HG02970 (cell line): Measurements from ENCODE around the gene MRPL1.
"Not testable (repeated sequence)": the region's sequence is repeated elsewhere in the genome, so short reads cannot be mapped to it uniquely, and the experiment has no call there.

Source experiments
- ATAC-seq: cut with Tn5 transposase; IDR thresholded peaks from one replicate; pipeline ENCODE4 v1.9.1; 2021; ENCODE audit warnings: mild to moderate bottlenecking, moderate library complexity, moderate number of reproducible peaks; ENCODE audit not compliant: unreplicated experiment, low FRiP score

MRPL1 gene

GRCh38 chr4:77963004-77963403 lies 100.4 kb downstream of the MRPL1 start:
- no peak for ATAC-seq

GRCh38 chr4:77973657-77974056 lies 111.0 kb downstream of the MRPL1 start:
- not testable (repeated sequence) for ATAC-seq

DNA sequence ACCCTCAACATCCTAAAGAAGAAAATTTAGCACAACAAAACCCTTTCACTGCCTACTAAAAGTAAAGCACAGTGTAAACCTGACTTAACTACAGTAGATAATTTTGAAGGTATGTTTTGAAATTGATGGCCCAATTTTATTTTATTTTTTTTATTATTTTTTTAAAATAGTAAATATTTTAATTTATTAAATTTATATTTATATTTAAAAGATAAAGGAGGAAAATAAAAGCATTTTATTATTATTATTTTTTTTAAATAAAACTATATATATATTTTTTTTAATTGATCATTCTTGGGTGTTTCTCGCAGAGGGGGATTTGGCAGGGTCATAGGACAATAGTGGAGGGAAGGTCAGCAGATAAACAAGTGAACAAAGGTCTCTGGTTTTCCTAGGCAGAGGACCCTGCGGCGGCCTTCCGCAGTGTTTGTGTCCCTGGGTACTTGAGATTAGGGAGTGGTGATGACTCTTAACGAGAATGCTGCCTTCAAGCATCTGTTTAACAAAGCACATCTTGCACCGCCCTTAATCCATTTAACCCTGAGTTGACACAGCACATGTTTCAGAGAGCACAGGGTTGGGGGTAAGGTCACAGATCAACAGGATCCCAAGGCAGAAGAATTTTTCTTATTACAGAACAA lies 120.4 kb downstream of the MRPL1 start:
- ATAC-seq, result not testable (repeated sequence)

DNA sequence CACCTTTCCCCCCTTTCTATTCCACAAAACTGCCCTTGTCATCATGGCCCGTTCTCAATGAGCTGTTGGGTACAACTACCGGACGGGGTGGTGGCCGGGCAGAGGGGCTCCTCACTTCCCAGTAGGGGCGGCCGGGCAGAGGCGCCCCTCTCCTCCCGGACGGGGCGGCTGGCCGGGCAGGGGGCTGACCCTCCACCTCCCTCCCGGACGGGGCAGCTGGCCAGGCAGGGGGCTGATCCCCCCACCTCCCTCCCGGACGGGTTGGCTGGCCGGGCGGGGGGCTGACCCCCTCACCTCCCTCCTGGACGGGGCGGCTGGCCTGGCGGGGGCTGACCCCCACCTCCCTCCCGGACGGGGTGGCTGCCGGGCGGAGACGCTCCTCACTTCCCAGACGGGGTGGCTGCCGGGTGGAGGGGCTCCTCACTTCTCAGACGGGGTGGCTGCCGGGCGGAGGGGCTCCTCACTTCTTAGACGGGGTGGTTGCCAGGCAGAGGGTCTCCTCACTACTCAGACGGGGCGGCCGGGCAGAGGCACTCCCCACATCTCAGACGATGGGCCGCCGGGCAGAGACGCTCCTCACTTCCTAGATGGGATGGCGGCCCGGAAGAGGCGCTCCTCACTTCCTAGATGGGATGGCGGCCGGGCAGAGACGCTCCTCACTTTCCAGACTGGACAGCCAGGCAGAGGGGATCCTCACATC lies 121.1 kb downstream of the MRPL1 start:
- not testable (repeated sequence) for ATAC-seq

DNA sequence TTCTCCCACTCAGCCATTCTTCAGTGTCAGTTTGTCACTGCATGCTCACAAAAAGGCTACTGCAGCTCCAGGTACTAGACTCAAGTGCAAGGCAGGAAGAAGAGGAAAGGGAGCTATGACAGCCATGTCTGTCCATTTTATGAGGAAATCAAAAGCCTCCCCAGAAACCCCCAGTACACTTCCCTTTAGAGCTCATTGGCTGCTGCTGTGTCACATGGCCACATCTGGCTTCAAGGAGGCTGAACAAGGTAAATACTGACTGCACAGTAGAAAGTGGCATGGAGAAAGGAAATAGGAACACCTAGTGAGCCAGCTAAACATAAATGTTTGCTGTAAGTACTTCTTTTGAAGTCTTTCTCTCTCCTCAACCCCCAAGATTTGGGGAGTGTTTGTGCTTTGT lies 127.3 kb downstream of the MRPL1 start:
- ATAC-seq, result no peak

DNA sequence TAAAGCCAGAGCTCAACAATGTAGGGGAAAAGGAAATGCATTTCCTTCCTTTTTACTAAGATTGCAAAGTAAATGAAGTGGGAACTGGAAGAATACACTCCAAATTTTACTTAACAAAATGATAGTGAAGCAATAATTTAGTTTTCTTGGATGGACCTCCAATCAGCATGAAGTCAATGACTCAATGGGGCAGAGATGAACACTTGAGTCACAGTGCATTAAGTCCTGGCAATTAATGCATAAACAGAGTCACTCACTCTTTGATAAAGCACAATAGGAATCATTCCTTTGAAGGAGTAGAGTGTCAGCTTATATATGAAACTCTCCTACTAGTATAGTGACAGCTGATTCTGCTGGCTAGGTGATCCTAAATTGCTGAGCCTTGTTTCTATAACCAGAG lies 127.8 kb downstream of the MRPL1 start:
- ATAC-seq, result no peak

- ATAC-seq, result no peak
Observed at GRCh38 chr4:77990904-77991358, 128.3 kb downstream of the MRPL1 start.

DNA sequence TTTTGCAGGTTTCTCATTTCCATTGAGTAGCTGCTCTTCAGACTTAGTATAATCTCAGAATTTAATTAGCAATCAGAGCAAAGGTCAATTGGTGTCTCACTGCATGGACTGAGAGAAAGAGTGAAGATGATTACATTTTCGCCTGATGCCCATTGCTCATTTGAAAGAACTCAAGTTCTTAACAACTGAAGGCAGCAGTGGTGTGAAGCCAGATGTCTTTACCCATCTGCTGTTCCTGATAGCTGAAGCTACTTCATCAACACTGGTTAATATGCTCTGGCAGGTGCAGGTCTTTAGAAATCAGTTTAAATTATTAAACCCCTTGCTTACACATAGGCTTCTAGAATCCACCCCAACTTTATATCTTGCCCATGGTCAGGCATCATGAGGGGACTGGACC lies 130.0 kb downstream of the MRPL1 start:
- ATAC-seq, result no peak

DNA sequence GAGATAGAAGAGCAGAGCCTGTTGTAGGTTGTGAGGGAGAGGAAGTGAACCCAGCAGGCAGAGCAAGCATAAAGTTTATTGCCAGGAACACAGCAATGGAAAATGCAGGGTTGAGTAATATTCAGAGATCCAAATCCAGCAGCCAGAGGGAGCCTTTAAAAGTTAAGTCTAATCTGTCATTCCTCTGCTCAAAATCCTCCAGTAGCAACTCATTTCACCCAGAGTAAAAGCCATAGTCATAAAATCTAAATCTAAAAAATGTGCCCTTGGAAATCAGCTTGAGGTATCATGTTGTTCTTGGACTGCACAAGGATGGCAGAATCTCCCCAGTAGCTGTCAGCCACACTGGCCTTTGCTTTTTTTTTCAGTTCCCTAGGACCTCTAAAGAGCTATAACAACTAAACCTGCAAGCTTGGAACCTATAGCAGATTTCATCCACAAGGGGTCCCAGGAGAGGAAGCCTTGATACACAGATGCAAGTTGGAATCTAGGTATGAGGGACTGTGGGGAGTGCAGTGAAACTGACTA lies 131.6 kb downstream of the MRPL1 start:
- ATAC-seq, result no peak

- no peak for ATAC-seq
Observed at GRCh38 chr4:77996076-77996475, 133.4 kb downstream of the MRPL1 start.

DNA sequence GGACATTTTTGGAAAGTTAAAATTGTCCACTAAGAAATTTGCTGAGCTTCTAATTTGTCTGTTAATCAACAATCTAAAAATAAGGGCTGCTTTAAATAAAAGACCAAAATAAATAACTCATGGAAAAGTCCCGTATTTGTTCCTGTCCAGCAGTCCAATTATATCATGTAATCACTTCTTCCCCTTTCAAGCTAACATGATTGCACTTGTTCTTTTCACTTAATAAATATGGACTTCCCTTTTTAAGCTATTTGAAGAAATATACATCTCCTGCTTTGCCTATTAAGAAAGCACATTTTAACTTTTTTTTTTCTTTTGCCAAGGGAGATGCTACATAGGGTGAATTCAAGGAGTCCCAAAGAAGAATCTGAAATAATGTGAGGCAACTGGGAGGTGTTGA lies 138.9 kb downstream of the MRPL1 start:
- no peak for ATAC-seq

DNA sequence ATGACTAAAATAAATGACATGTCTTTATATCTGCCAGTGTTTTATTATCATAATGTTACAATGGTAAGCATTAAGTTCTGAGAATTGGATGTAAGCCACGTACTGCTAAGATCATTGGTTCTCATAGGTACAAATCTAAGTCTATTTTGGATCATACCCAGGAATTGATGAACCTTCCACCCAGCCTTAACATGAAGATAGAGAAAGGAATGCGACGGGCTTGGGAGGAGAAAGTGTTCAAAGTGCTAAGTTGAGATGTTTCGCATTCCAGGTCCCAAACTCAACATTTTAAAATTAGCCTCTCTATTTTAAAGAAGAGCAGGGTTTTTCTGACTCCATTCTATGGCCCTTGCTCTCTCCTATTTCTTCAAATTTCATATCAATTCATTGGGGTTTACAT lies 139.6 kb downstream of the MRPL1 start:
- no peak for ATAC-seq
